Measurements from ENCODE around the gene SLC27A2. TPM values are rescaled to one million over a fixed set of nuclear protein-coding genes. Genes with fewer than 3 reads are reported as not detected.
"Not testable (repeated sequence)": the region's sequence is repeated elsewhere in the genome, so short reads cannot be mapped to it uniquely, and the experiment has no call there.

Gene SLC27A2
- under 0.01 TPM in 2 replicates for total RNA-seq

DNA sequence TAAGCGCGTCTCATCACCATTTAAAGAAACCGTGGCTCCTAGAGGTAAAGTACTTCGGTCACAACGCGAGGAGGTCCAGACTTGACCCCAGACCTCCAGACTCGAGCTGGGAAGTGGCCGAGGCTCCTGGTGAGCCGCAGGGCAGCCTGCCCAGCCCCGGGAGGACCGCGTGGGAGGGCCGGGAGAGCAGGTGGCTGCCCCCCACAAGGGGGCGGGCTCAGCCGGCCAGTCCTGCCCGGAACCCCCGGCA, at the start of gene SLC27A2:
SLC27A2 (plus strand) TSS at position 228 of the 250 bp plus-strand sequence. CDS start 232 bp downstream, outside the sequence.
- H3K4me3 ChIP-seq (ENCODE audit: low read depth, low read length): peak within 1 kb of the TSS; percentile 58
- TF ChIP-seq, protein P1, sequence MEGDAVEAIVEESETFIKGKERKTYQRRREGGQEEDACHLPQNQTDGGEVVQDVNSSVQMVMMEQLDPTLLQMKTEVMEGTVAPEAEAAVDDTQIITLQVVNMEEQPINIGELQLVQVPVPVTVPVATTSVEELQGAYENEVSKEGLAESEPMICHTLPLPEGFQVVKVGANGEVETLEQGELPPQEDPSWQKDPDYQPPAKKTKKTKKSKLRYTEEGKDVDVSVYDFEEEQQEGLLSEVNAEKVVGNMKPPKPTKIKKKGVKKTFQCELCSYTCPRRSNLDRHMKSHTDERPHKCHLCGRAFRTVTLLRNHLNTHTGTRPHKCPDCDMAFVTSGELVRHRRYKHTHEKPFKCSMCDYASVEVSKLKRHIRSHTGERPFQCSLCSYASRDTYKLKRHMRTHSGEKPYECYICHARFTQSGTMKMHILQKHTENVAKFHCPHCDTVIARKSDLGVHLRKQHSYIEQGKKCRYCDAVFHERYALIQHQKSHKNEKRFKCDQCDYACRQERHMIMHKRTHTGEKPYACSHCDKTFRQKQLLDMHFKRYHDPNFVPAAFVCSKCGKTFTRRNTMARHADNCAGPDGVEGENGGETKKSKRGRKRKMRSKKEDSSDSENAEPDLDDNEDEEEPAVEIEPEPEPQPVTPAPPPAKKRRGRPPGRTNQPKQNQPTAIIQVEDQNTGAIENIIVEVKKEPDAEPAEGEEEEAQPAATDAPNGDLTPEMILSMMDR (IDR thresholded peaks at IDR 0.05; ENCODE audit: insufficient read depth, low read depth, low read length): peak; percentile 26
- DNase-seq (ENCODE audit: low read depth): peak; percentile 6

DNA sequence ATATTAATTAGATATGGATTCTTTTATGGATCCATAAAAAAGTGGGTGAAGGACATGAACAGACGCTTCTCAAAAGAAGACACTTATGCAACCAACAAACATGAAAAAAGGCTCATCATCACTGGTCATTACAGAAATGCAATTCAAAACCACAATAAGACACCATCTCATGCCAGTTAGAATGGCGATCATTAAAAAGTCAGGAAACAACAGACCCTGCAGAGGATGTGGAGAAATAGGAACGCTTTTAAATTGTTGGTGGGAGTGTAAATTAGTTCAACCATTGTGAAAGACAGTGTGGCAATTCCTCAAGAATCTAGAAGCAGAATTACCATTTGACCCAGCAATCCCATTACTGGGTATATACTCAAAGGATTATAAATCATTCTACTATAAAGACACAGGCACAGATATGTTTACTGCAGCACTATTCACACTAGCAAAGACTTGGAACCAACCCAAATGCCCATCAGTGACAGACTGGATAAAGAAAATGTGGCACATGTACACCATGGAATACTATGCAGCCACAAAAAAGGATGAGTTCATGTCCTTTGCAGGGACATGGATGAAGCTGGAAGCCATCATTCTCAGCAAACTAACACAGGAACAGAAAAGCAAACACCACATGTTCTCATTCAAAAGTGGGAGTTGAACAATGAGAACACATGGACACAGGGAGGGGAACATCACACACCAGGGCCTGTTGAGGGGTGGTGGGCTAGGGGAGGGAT, 49.6 kb upstream of the SLC27A2 start:
- not testable (repeated sequence) for H3K4me3 ChIP-seq (ENCODE audit: low read depth, low read length); DNase-seq (ENCODE audit: low read depth)

DNA sequence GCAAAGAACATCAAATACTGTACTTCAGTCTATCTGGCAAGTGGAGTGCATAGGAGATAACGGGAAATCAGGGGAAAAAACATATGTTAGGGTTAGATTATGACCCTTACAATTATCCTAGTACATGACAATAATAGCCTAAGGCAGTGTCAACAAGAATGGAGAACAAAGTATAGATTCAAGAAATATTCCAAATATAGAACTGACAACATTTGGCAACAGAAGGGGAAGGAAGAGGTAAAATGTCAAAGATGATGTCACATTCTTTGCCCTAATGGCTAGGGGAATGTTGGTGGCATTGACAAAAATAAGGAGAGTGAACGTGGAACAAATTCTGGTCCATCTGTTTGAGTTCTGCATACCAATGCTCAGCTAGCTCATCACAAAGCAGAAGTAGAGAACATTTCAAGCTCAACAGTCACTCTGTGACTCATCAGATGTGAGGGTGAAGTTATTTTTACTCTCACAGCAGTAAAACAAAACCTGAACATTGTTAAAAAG, 47.4 kb upstream of the SLC27A2 start:
- no peak overlapping the region for H3K4me3 ChIP-seq (ENCODE audit: low read depth, low read length)
- DNase-seq (ENCODE audit: low read depth): peak; percentile 80
- TF ChIP-seq, protein P1 (IDR thresholded peaks at IDR 0.05; ENCODE audit: insufficient read depth, low read depth, low read length): no peak

- TF ChIP-seq, protein P1 (IDR thresholded peaks at IDR 0.05; ENCODE audit: insufficient read depth, low read depth, low read length): no peak
- peak; percentile 37 for DNase-seq (ENCODE audit: low read depth)
- no peak overlapping the region for H3K4me3 ChIP-seq (ENCODE audit: low read depth, low read length)
Measured at GRCh38 chr15:50135031-50135551, 46.9 kb upstream of the SLC27A2 start.

DNA sequence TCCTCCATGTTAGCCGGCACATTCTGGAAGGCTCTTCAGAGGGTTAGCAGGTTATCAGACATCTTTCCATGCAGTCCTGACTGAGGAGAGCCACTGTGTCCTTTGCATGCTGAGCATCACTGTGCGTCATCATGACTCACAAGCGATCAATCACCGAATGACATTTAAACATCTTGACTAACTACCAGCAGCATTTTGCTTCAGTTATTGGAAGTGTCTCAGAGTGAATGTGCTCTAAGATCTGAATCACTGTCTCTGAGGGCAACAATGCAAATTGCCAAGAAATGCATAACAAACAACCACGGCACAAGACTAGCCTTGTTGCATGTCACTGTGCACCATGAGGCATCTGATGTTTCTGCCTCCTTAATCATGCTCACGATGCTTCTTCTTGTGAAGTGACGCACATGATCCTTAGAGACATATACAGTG, 44.6 kb upstream of the SLC27A2 start:
- peak; percentile 95 for DNase-seq (ENCODE audit: low read depth)
- H3K4me3 ChIP-seq (ENCODE audit: low read depth, low read length): no peak overlapping the region
- TF ChIP-seq, protein P1 (IDR thresholded peaks at IDR 0.05; ENCODE audit: insufficient read depth, low read depth, low read length): no peak

DNA sequence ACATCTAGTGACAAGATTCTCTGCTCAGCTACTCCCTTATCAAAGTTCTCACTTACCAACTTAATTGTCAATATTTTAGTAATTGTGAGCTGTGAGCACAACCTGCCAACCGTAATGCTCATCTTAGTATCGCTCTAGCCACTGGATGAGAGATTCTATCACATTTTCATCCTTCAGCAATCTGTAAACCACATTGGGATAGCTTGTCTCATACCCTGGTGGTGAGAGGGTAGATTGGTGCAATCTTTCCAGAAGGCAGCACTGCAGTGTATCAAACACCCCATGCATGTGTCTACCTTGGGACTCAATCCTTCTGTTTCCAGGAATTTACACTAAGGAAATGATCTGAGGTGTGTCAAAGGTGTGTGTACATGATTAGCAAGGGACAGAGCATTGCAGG, 44.1 kb upstream of the SLC27A2 start:
- no peak overlapping the region for H3K4me3 ChIP-seq (ENCODE audit: low read depth, low read length)
- TF ChIP-seq, protein P1 (IDR thresholded peaks at IDR 0.05; ENCODE audit: insufficient read depth, low read depth, low read length): peak; percentile 20
- DNase-seq (ENCODE audit: low read depth): no peak

DNA sequence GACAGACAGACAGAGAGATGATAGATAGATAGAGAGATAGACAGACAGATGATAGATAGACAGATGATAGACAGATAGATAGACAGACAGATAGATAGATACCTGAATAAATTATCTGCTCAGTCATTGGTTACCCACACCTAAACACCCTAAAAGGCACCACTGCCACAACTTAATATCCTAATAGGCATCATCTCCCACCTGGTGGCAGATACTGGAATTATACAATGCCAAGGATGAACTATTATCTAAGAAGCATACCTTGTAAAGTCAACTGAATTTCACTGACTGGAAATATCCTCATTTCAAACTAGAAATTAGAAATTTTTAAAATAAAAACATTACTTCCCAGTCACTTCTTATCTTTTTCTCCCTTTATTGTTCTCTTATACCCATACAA, 43.6 kb upstream of the SLC27A2 start:
- peak; percentile 44 for DNase-seq (ENCODE audit: low read depth)
- no peak overlapping the region for H3K4me3 ChIP-seq (ENCODE audit: low read depth, low read length)
- TF ChIP-seq, protein P1 (IDR thresholded peaks at IDR 0.05; ENCODE audit: insufficient read depth, low read depth, low read length): peak; percentile 43
